Stimulated activated CD4-positive, alpha-beta T cell treated with anti-CD3 and anti-CD28 coated beads, Interleukin-15, amount 100 ng/mL, for 24 hours (primary cell): Measurements from ENCODE around the gene LILRB5.
"Not testable (repeated sequence)": the region's sequence is repeated elsewhere in the genome, so short reads cannot be mapped to it uniquely, and the experiment has no call there.

ENCODE experiments used
- DNase-seq: peaks from one replicate; pipeline ENCODE4 v3.0.0-alpha.2; 2020

LILRB5 gene

GRCh38 chr19:54240372-54241336, 16.4 kb downstream of the LILRB5 start:
- not testable (repeated sequence) for DNase-seq

DNA sequence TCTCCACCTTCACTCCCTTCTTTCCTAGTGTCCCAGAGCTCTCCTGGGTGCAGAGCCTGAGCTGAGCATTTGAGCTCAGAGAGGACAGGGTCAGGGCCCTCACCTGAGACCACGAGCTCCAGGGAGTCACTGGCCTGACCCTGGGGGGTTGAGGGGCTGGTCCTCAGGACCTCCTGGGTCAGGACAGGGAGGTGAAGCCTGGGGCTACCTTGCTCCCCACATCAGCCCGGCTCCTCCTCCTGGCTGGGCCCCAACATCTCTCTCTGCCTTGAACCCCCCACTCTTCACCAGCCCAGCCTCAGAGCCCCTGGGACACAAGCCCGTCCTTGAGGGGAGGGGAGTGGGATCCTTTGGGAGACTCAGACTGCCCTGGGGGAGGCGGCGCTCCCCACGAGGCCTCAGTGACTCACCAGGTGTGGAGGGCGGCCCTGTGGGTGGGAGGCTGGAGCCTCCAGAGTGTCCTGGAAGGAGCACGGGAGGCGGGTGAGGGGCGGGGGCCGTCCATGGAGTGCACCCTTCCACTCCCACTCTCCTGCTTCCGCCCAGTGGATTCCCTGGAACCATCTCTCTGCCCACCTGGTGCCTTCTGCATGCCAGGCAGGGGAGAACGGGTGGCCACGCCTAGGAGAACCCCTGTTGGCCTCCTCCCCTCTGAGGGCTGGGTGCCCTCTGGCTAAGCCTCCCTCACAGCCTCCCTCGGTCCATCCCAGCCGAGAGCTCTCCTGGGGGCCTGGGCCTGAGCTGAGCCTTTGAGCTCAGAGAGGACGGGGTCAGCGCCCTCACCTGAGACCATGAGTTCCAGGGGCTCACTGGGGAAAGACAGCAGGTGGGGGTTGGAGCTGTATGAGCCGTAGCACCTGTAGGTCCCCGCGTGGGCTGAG, 17.3 kb downstream of the LILRB5 start:
- not testable (repeated sequence) for DNase-seq

- no peak for DNase-seq
Measured at GRCh38 chr19:54233941-54234340, 23.1 kb downstream of the LILRB5 start.

DNA sequence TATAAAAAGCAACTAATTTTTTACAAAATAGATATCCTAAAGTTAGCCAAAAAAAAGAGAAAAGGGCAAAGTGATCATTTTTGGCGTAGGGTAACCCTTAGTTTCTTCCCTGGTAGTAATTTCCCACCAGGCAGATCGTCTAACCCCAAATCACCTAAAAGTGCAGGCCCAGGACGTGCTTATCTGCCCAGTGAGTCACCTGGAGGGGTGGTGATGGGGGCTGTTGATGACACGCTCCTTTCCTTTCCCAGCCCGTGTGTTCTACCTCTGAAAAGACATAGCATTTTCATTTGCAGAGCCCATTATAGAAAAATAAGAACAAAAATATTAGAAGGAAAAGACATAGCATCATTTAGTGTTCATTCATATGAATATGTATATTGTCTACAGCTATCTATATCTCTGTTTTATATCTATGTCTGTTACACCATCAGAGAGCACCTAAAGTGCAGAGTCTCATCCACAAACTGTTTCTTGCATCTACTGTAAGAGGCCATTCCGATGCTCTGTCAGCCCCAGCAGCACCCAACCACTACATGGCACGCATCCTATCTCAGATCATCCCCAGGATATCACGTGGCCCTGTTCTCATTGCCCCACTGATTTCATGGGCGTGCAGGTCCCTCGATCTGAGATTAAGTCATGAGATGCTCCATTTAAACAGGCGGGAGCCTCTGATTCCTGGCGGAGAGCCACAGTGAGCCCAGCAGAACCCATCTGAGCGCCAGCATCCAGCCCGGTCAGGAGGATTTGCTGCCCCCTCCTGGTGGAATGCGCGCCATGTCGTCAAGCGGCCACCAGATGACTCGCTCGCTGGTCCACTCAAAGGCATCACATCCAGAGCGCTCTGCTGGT, 25.8 kb downstream of the LILRB5 start:
- DNase-seq = peak; percentile 90

- DNase-seq = no peak
Measured at GRCh38 chr19:54230031-54230430, 27.0 kb downstream of the LILRB5 start.

- DNase-seq = no peak
Measured at GRCh38 chr19:54229146-54229545, 27.9 kb downstream of the LILRB5 start.

DNA sequence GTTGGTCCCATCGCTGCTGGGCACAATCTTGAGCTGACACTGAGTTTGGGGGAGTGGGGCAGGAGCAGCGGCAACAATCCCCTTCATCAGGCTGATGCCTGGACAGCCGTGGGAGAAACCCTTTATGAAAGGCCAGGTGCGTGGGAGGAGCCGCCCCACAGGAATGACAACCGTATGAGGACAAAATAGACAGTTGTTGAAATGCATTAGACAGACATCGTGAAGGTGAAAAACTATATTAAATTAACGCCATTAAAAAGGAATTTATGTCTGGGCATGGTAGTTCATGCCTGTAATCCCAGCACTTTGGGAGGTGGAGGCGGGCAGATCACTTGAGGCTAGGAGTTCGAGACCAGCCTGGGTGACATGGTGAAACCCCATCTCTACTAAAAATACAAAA, 32.5 kb downstream of the LILRB5 start:
- not testable (repeated sequence) for DNase-seq

GRCh38 chr19:54223937-54224281, 33.2 kb downstream of the LILRB5 start:
- not testable (repeated sequence) for DNase-seq

GRCh38 chr19:54223277-54223936, 33.7 kb downstream of the LILRB5 start:
- not testable (repeated sequence) for DNase-seq

DNA sequence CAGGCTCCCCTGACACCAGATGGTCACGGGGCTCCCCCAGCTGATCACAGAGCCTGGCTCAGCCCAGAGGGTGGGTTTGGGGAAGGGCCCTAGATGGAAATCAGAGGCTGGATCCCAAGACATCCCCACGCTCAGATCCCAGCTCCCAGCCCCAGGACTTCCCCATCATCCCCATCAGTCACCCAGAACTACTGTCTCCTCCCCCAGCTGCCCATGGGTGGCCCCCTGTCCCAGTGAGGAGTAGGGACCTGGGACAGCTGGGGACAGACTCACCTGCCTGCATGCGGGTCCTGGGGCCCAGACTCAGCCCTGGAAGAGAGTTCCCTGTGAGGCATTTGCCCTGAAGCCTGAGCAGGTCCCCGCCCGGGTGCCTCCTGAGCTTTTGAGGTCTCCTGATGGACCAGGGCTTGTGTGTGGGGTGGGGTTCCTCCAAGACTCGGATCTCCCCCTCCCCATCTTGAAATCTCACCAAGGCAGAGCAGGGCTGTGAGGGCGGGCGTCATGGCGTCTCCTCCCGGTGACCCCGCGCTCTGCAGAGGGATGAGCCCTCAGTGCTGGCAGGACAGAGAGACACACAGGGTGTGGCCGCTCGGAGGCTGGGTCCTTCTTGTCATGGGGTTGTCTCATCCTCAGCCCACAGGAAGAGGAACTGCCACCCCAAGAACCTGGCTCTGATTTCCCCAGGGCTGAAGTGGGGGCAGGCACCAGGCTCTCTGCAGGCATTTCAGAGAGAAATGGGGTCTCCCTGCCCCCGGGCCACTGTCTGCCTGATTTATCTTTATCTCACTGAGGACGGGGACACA, 34.4 kb downstream of the LILRB5 start, which contains the start of gene LILRB3:
TSS of gene LILRB3 (minus strand) at position 534 of the 803 bp plus-strand sequence. CDS start at position 503, 31 bp downstream.
- not testable (repeated sequence) for DNase-seq

DNA sequence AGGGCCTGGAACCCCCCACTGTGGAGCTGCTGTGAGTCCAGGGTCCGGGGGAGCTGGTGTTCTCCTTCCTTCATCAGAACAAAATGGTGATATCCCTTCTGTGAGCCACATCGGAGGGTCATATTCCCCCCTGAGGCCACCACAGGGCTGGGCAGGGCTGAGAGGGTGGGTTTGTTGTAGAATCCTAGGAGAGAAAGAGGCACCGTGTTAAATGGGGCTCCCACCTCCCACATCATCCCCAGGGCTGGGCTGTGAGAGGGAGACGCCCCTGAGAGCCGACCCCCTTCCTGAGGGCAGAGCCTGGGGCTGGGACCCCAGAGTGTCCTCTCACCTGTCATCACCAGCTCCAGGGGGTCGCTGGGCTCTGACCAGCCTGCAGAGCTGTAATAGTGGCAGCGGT, 35.1 kb downstream of the LILRB5 start:
- not testable (repeated sequence) for DNase-seq

DNA sequence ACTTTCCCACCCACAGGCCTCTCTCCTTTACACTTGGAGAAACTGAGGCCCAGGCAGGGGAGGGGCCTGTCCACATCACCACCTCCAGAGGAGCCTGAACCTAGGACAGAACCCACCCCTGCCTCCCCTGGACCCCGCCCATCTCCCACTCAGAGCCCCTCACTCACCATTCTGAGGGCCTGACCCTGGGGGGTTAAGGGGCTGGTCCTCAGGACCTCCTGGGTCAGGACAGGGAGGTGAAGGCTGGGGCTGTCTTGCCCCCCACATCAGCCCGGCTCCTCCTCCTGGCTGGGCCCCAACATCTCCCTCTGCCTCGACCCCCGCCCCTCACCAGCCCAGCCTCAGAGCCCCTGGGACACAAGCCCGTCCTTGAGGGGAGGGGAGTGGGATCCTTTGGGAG, 37.4 kb downstream of the LILRB5 start:
- DNase-seq = not testable (repeated sequence)

- no peak for DNase-seq
Measured at GRCh38 chr19:54218960-54219661, 38.0 kb downstream of the LILRB5 start.

DNA sequence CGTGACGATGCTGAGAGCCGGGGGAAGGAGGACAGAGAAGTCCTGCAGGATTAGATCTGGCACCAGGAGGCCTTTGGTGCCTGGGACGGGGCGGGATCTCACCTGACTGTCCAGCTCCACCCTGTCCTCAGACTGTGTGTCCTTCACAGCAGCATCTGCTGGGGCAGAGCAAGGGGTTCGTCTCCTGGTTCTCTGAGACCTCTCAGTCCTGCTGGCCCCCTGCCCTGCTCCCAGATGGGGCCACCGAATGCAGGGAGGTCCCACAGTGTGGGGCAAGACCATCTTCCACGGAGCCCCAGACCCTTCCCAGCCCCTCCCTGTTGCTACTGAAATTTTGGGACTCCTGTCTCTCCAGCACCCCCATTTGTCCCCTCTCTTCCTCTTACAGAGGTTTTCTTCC, 38.8 kb downstream of the LILRB5 start:
- DNase-seq = no peak

DNA sequence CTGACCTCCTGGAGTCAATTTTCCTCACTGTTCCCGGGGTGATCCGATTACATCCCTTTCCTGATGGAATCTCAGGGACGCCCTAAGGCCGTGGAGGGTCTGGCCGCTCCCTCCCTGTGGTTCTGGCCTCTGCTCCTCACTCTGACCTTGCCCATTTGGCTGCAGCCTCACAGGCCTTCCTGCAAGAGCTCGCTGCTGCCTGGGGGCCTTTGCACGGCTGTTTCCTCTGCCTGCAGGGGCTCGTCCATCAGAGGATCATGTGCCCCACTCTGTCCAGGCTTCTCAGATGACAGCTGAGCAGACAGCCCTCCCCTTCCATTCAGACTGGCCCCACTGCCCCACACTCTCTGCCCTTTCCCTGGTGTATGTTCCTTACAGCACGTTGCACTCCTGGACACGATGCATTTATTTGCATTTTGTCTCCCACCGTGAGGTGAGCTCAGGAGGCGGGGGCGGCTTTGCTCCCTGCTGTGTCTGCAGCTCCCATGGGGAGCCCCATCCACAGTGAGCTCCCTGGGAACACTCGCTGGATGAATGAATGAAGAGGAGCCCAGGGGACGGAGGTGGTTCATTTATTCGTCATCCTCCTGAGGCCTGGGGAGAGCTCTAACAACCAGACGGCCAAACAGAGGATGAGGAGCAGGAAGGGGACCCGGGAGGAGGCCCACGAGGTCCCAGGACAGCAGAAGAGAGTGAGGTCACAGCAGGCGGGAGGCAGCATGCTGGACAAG, 39.4 kb downstream of the LILRB5 start:
- DNase-seq = not testable (repeated sequence)

GRCh38 chr19:54216869-54217268, 40.2 kb downstream of the LILRB5 start:
- no peak for DNase-seq

- not testable (repeated sequence) for DNase-seq
Measured at GRCh38 chr19:54214734-54215133, 42.3 kb downstream of the LILRB5 start.

DNA sequence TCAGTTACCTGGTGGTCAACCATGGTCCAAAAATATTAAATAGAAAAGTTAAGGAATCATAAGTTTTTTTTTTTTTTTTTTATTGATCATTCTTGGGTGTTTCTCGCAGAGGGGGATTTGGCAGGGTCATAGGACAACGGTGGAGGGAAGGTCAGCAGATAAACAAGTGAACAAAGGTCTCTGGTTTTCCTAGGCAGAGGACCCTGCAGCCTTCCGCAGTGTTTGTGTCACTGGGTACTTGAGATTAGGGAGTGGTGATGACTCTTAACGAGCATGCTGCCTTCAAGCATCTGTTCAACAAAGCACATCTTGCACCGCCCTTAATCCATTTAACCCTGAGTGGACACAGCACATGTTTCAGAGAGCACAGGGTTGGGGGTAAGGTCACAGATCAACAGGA, 42.9 kb downstream of the LILRB5 start:
- not testable (repeated sequence) for DNase-seq

GRCh38 chr19:54211235-54211634, 45.8 kb downstream of the LILRB5 start:
- DNase-seq = no peak
